AG04450 (cell line): ENCODE results near the gene FAM210A. TPM values are rescaled to one million over a fixed set of nuclear protein-coding genes. Genes with fewer than 3 reads are reported as not detected.

Source experiments
- CTCF ChIA-PET: fragments of 300-600, 350-600 bp; formaldehyde crosslinking; extraction: SDS; loops from one replicate; lab custom pipeline; 2022; ENCODE audit warnings: antibody characterized with exemption, inconsistent platforms; lab: Charles Lee
- POLR2A ChIA-PET: fragments of 350-600 bp; formaldehyde crosslinking; extraction: SDS; loops from one replicate; lab custom pipeline; 2021; ENCODE audit warnings: antibody characterized with exemption, inconsistent platforms; lab: Yijun Ruan, JAX
- DNase-seq: peaks from one replicate; pipeline ENCODE4 v3.0.0-alpha.2; 2011; ENCODE audit warnings: low read depth, low spot score
- H3K27ac ChIP-seq: one replicate; pipeline ENCODE4 v1.5.1; 2012; ENCODE audit warnings: low read depth, low read length, control low read depth
- H3K27me3 ChIP-seq: one replicate; pipeline ENCODE4 v1.6.0; 2012; ENCODE audit warnings: low read length; ENCODE audit not compliant: control insufficient read depth, insufficient read depth
- H3K4me3 ChIP-seq: 2 replicates; pipeline ENCODE4 v1.5.1; 2011; ENCODE audit warnings: mild to moderate bottlenecking, low read depth, low read length, control low read depth
- H3K9me3 ChIP-seq: 2 replicates; pipeline ENCODE4 v1.5.1; 2012; ENCODE audit warnings: low read length; ENCODE audit not compliant: control insufficient read depth, insufficient read depth
- polyA plus RNA-seq: library from polyadenylated mRNA; depleted of rRNA; stranded (reverse); fragments of >200 nt; gene quantifications from 2 replicates; pipeline ENCODE4 v1.2.3, GENCODE V29; 2011
- TF ChIP-seq, protein P1 (sequence below): IDR thresholded peaks from 2 replicates; pipeline ENCODE4 v1.5.1; 2011; ENCODE audit warnings: low read depth, low read length, control low read depth, inconsistent platforms

Gene FAM210A
- polyA plus RNA-seq, 1 experiment: 12.9 TPM

DNA sequence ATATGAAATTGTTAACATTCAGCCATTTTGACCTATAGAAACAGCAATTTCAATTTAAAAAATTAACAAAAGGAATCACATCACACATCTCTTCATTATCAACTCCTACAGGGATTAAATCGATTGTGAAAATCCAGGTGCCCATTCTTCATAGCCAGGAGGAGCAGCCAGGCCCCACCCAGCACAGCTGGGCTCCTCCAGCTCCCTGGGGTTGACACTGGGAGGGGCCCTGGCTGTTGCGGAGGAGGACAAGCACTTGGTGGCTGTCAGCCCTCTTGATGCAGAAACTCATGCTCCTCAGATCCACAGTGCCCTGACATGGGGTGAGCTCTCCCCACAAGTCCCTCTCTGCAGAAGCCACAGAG, 99.8 kb downstream of the FAM210A start:
- TF ChIP-seq, protein P1, sequence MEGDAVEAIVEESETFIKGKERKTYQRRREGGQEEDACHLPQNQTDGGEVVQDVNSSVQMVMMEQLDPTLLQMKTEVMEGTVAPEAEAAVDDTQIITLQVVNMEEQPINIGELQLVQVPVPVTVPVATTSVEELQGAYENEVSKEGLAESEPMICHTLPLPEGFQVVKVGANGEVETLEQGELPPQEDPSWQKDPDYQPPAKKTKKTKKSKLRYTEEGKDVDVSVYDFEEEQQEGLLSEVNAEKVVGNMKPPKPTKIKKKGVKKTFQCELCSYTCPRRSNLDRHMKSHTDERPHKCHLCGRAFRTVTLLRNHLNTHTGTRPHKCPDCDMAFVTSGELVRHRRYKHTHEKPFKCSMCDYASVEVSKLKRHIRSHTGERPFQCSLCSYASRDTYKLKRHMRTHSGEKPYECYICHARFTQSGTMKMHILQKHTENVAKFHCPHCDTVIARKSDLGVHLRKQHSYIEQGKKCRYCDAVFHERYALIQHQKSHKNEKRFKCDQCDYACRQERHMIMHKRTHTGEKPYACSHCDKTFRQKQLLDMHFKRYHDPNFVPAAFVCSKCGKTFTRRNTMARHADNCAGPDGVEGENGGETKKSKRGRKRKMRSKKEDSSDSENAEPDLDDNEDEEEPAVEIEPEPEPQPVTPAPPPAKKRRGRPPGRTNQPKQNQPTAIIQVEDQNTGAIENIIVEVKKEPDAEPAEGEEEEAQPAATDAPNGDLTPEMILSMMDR: no peak
- DNase-seq: no peak
- Histone ChIP-seq H3K9me3 (no peaks in the 10 kb centered on the region), H3K27ac (no peak overlapping the region), H3K4me3 (no peak overlapping the region), H3K27me3 (peaks cover 5% of the 10 kb centered on the region)
- ChIA-PET CTCF (no interaction called here), POLR2A (no interaction called here)

DNA sequence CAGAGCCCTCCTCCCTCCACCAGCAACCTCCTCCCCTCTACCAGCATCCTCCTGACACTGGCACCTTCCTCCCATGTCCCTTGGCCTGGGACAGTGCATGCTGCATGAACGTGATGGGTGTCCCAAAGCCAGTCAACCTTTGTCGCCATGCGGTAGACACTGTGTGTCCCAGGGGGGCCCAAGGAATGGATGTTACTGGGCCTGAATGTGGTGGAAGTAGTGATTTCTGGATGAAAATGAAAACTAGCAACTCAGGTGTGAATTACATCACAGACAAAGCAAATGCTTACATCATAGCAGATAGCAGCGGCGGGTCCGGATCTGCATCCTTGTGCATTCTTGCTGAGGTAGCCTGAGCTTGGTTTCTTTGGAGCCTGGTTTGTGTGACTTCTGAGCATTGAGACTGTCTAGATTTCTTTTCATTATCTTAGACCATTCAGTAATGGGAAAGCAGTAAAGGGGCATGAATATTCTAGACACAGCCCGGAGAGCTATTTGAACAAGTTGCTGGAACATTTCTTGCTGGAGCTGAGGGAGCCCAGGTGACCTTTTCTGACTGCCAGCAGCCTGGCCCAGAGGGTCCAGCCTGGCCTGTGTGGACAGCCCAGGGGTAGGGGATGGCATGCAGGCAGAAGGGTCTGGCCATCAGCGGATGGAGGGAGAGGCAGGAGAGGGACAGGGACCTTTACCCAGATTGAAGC, 100.4 kb downstream of the FAM210A start:
- no peak for DNase-seq
- no peak overlapping the region for H3K4me3 ChIP-seq
- H3K27me3 ChIP-seq: peaks cover 5% of the 10 kb centered on the region
- POLR2A ChIA-PET: no interaction called here
- TF ChIP-seq, protein P1: no peak
- no peaks in the 10 kb centered on the region for H3K9me3 ChIP-seq
- CTCF ChIA-PET: interaction anchor here (0.6 kb wide), 1 partner anchor 958 kb away, joined by 6 read pairs; no protein-coding TSS in a partner anchor
- H3K27ac ChIP-seq: no peak overlapping the region

DNA sequence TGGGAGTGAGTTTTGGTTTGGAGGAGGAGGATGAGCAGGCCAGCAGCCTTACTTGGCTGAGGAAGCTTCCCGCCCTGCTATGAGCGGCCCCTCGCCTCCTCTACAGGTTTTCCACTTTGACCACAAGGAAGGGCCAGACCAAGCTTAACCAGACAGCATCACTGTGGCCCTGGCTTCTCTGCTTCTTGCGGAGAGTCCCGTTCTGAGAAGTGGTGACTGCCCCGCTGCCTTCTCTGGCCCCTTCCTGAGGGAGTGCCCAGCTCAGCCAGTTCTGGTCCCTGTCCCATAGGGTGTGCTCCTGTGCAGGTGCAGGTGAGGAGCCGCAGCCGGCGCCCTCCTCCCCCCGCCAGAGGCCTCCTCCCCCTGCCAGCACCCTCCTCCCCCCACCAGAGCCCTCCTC, 101.0 kb downstream of the FAM210A start:
- TF ChIP-seq, protein P1: no peak

DNA sequence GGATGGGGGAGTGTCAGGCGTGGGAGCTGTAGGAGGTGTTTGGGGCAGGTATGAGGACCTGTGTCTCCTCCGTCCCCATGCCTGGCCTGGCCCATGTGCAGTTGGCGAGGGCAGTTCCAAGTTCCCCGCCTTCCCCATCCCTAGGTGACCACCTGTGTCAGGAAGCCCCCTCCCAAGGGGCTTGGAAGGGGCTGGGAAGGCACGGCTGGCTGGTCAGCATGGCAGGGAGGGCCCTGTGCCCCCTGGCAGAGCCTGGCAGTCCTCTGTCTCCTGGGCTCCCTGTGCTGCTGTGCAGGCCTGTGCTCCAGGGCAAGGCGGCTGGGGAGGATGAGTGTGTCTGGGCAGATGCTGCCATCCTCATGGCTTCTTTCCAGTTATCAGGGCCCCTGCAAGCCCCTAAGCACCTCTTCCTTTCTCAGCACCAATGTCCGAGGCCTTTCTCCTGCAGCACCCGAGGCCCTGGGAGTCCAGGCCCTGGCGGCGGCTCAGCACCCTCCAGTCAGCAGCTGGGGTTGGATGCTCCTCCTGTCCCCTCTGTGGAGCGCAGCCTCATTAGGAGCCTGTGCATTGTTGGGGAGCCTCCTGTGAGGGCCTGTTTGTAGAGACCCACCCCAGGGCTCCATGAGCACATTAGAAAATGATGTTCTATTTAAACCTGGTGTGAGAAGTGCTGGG, 101.7 kb downstream of the FAM210A start:
- DNase-seq: no peak
- TF ChIP-seq, protein P1: no peak

More for the DNA sequence above, 101.0 kb downstream of the FAM210A start:
- no peak for DNase-seq
- Histone ChIP-seq H3K27me3 (peaks cover 5% of the 10 kb centered on the region), H3K4me3 (no peak overlapping the region), H3K27ac (no peak overlapping the region), H3K9me3 (no peaks in the 10 kb centered on the region)
- ChIA-PET POLR2A (no interaction called here), CTCF (interaction anchor here (0.6 kb wide), 1 partner anchor 957 kb away, joined by 6 read pairs; no protein-coding TSS in a partner anchor)

DNA sequence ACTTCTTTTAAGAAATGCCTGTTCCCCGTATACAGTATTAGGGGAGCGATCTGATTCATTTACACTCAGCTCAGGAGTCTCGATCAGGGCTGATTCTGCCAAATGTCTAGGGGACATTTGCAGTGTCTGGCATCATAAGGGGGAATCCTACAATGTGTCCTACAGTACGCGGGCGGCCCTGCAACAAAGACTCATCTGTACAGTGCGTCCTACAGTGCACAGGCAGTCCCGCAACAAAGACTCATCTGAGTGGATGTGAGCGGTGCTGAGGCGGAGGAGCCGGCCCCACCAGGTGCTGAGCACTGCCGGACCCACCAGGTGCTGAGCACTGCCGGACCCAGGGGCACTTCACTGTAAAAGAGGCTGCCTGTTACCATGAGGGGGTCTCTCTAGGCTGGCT, 102.5 kb downstream of the FAM210A start:
- H3K9me3 ChIP-seq: no peaks in the 10 kb centered on the region; the same call in 1 of the 2 replicates
- CTCF ChIA-PET: no interaction called here
- peaks cover 5% of the 10 kb centered on the region for H3K27me3 ChIP-seq
- H3K27ac ChIP-seq: no peak overlapping the region
- no peak overlapping the region for H3K4me3 ChIP-seq
- POLR2A ChIA-PET: no interaction called here
- TF ChIP-seq, protein P1: no peak
- DNase-seq: no peak

More for the DNA sequence above, 101.7 kb downstream of the FAM210A start:
- ChIA-PET POLR2A (no interaction called here), CTCF (no interaction called here)
- Histone ChIP-seq H3K27ac (no peak overlapping the region), H3K9me3 (no peaks in the 10 kb centered on the region), H3K4me3 (no peak overlapping the region), H3K27me3 (peaks cover 5% of the 10 kb centered on the region)
